ENCODE measurements around the gene CSTPP1. TPM values are rescaled to one million over a fixed set of nuclear protein-coding genes. Genes with fewer than 3 reads are reported as not detected.

Gene CSTPP1
- total and polyA plus RNA-seq, 2 of the 8 experiments (the other 6 are each of a cell fraction or from before 2014, with no cell fraction given): 24.2 to 28.7 TPM

DNA sequence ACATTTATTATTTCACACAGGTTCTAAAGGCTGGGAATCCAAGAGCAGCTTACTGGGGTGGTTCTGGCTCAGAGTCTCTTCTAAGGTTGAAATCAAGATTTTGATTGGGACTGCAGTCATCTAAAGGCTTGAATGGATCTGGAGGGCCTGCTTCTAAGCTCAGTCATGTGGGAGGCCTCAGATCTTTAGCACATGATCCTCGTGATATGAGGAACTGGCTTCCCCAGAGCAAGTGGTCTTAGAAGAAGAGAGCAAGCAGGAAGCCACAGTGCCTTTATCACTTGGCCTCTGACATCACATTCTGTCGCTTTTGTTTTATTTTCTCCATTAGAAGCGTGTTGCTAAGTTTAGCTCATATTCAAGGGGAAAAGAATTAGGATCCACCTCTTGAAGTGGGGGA lies 151.2 kb downstream of the CSTPP1 start (continued):
- TF ChIP-seq CREB1 (IDR thresholded peaks at IDR 0.05) (no peak), RXRA (IDR thresholded peaks at IDR 0.05; ENCODE audit: insufficient read depth, low read depth, low read length) (no peak)
- TF ChIP-seq, protein P1, sequence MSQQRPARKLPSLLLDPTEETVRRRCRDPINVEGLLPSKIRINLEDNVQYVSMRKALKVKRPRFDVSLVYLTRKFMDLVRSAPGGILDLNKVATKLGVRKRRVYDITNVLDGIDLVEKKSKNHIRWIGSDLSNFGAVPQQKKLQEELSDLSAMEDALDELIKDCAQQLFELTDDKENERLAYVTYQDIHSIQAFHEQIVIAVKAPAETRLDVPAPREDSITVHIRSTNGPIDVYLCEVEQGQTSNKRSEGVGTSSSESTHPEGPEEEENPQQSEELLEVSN (IDR thresholded peaks at IDR 0.05): no peak
- TF ChIP-seq, protein P2, sequence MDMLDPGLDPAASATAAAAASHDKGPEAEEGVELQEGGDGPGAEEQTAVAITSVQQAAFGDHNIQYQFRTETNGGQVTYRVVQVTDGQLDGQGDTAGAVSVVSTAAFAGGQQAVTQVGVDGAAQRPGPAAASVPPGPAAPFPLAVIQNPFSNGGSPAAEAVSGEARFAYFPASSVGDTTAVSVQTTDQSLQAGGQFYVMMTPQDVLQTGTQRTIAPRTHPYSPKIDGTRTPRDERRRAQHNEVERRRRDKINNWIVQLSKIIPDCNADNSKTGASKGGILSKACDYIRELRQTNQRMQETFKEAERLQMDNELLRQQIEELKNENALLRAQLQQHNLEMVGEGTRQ (IDR thresholded peaks at IDR 0.05; ENCODE audit: low read length): no peak
